RWPE1 (cell line): ENCODE data around the gene PHKG2.

Experiments used
- CTCF ChIA-PET: fragments of 350-600 bp; sonication (Branson Sonifier 250); formaldehyde crosslinking; extraction: SDS; loops from one replicate; lab custom pipeline; 2021; lab: Yijun Ruan, JAX
- POLR2A ChIA-PET: fragments of 400-600 bp; formaldehyde crosslinking; extraction: SDS; loops from one replicate; lab custom pipeline; 2020; ENCODE audit warnings: antibody characterized with exemption; ENCODE audit not compliant: low non-redundant PET; lab: Yijun Ruan, JAX
- DNase-seq: peaks from one replicate; pipeline ENCODE4 v3.0.0; 2012; ENCODE audit warnings: low spot score
- H3K27ac ChIP-seq: fragments of 450-650 bp; 2 replicates; pipeline ENCODE4 v1.5.1; 2017
- CTCF ChIP-seq: fragments of 450-650 bp; conservative IDR thresholded peaks from 2 replicates; pipeline ENCODE4 v1.5.1; 2017; ENCODE audit warnings: low read depth, mild to moderate bottlenecking

PHKG2 gene

GRCh38 chr16:30760001-30760559 is 11.9 kb downstream of the PHKG2 start:
- ChIA-PET CTCF (no interaction called here), POLR2A (interaction anchor here (0.6 kb wide), 1 partner anchor 48 kb away, joined by 4 read pairs; no protein-coding TSS in a partner anchor)
- H3K27ac ChIP-seq, result peak overlapping the region; percentile 83
- no peak for TF ChIP-seq CTCF
- DNase-seq, result no peak

GRCh38 chr16:30760577-30761426 is 12.6 kb downstream of the PHKG2 start:
- ChIA-PET POLR2A (interaction anchor here (0.8 kb wide), 1 partner anchor 13 kb away, joined by 3 read pairs; the partner anchor contains the start of gene PHKG2), CTCF (no interaction called here)
- DNase-seq, result no peak
- peak overlapping the region; percentile 83 for H3K27ac ChIP-seq
- no peak for TF ChIP-seq CTCF

DNA sequence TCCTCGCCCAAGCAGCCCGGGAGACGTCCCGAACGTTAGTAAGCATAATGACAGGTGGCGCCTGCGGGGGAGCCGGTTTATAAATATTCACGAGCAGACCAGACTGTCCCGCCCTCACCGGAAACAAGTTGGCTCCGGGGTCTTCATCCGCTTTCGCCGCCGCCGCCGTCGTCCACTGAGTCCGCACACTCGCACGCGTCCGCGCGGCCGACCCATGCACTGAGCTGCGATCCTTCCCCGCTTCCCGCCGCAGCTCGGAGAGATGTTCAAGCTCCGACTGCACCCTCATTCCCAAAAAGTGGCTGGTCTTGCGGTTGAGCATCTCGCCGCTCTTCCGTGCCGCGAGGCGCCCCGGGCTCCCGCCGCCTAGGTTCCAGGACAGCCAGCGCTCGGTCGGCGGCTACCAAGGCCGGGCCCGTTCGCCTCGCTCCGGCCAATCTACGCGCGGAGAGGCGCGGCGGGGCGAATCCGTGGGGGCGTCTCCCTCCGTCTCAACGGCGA is 13.3 kb downstream of the PHKG2 start:
- ChIA-PET POLR2A (interaction anchor here (0.8 kb wide), 1 partner anchor 13 kb away, joined by 3 read pairs; the partner anchor contains the start of gene PHKG2), CTCF (no interaction called here)
- DNase-seq, result peak; percentile 30
- no peak for TF ChIP-seq CTCF
- peak overlapping the region; percentile 83 for H3K27ac ChIP-seq

GRCh38 chr16:30761928-30762902 is 14.0 kb downstream of the PHKG2 start, which contains the start of the genes CFAP119 and RNF40:
TSS of gene CFAP119 (minus strand) at chr16:30762062. CDS start at chr16:30761748, 314 bp downstream.
TSS of gene RNF40 (plus strand) at chr16:30762322. CDS start at chr16:30762546, 224 bp downstream.
- CTCF ChIA-PET, result no interaction called here
- DNase-seq, result peak; percentile 100
- H3K27ac ChIP-seq, result peak within 1 kb of the TSS; percentile 83
- POLR2A ChIA-PET, result interaction anchor here (0.8 kb wide), 1 partner anchor 14 kb away, joined by 3 read pairs; the partner anchor contains the start of gene PHKG2
- no peak for TF ChIP-seq CTCF

- no peak for DNase-seq
- peak overlapping the region; percentile 83 for H3K27ac ChIP-seq
- ChIA-PET CTCF (no interaction called here), POLR2A (no interaction called here)
- TF ChIP-seq CTCF, result no peak
Observed at GRCh38 chr16:30762991-30763725, 14.9 kb downstream of the PHKG2 start.
